Kidney epithelial cell (primary cell): ENCODE measurements around the gene PROC. TPM values are rescaled to one million over a fixed set of nuclear protein-coding genes. Genes with fewer than 3 reads are reported as not detected.

Source experiments
- DNase-seq: peaks from one replicate; pipeline ENCODE4 v3.0.0-alpha.2; 2010; ENCODE audit warnings: low read depth
- H3K27me3 ChIP-seq: 2 replicates; pipeline ENCODE4 v1.6.0; 2011; ENCODE audit warnings: low read length; ENCODE audit not compliant: control insufficient read depth, insufficient read depth
- H3K36me3 ChIP-seq: 2 replicates; pipeline ENCODE4 v1.5.1; 2011; ENCODE audit warnings: low read length; ENCODE audit not compliant: control insufficient read depth, insufficient read depth
- H3K4me3 ChIP-seq: 2 replicates; pipeline ENCODE4 v1.5.1; 2011; ENCODE audit warnings: low read depth, mild to moderate bottlenecking, control low read depth, low read length
- CTCF ChIP-seq: IDR thresholded peaks from 2 replicates; pipeline ENCODE4 v1.5.1; 2011; ENCODE audit warnings: mild to moderate bottlenecking, moderate library complexity, low read length, control low read depth, inconsistent platforms; ENCODE audit not compliant: insufficient read depth, poor library complexity, severe bottlenecking
- total RNA-seq: library from RNA; depleted of rRNA; stranded (reverse); fragments of >200 nt; gene quantifications from 2 replicates; pipeline ENCODE4 v1.2.3, GENCODE V29; 2015

PROC gene
- total RNA-seq, 1 donor from 2014 or later, result 2.9 TPM

GRCh38 chr2:127386246-127386645 is 32.0 kb upstream of the PROC start:
- TF ChIP-seq CTCF, result no peak
- Histone ChIP-seq H3K4me3 (no peak overlapping the region), H3K36me3 (no peaks in the 10 kb centered on the region), H3K27me3 (no peaks in the 10 kb centered on the region)
- no peak for DNase-seq

DNA sequence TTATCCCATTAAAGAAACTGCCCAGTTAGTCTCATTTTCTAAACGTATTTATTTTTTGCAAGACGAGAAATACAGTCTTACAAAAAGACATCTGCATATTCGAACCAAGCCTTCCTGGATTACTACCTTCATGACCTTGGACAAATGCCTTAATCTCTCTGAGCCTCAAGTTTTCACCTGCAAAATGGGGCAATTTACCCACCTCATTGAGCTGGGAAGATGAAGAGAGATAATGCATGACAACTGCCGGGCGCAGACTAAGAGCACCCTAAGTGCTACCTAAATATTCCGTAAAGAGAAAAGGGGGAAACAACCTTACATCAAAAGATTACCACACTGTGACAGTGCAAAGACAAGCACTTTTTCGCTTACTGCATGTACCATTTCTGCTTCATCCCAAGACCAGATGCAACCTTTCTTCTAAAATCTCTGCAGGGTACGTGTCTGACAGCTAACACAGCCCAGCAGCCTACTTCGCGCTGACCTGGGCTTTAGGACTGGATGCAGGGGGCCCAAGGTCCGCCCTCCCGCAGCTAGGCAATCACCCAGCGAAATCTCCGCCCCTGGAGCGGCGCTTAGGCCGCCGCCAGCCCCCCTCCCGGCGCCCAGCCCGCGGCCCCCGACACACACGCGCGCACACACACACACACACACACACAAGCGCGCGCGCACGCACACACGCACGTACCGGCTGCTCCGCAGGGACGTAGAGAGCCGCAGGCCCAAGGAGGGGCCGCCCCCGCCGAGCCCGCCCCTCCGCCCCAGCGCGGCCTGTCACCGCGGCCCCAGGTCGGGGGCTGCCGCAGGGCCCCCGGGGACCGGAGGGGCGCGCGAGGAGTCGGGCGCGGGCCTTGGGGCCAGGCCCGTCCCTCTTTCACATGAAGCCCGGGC is 31.2 kb upstream of the PROC start:
- DNase-seq, result no peak
- peak overlapping the region; percentile 96 for H3K4me3 ChIP-seq

GRCh38 chr2:127387655-127388422 is 30.4 kb upstream of the PROC start, which contains the start of gene MAP3K2:
Gene MAP3K2, minus strand, starts transcription at chr2:127387975. Its CDS starts 44,846 bp downstream, at chr2:127343129.
- H3K36me3 ChIP-seq, result no peaks in the 10 kb centered on the region
- peak within 1 kb of the TSS; percentile 96 for H3K4me3 ChIP-seq
- DNase-seq, result no peak
- no peaks in the 10 kb centered on the region for H3K27me3 ChIP-seq
- no peak for TF ChIP-seq CTCF

More for the DNA sequence above, 31.2 kb upstream of the PROC start:
- Histone ChIP-seq H3K27me3 (no peaks in the 10 kb centered on the region), H3K36me3 (no peaks in the 10 kb centered on the region)
- TF ChIP-seq CTCF, result no peak

GRCh38 chr2:127388423-127389164 is 29.6 kb upstream of the PROC start:
- Histone ChIP-seq H3K4me3 (peak overlapping the region; percentile 27), H3K36me3 (no peaks in the 10 kb centered on the region), H3K27me3 (no peaks in the 10 kb centered on the region)
- no peak for TF ChIP-seq CTCF
- no peak for DNase-seq

DNA sequence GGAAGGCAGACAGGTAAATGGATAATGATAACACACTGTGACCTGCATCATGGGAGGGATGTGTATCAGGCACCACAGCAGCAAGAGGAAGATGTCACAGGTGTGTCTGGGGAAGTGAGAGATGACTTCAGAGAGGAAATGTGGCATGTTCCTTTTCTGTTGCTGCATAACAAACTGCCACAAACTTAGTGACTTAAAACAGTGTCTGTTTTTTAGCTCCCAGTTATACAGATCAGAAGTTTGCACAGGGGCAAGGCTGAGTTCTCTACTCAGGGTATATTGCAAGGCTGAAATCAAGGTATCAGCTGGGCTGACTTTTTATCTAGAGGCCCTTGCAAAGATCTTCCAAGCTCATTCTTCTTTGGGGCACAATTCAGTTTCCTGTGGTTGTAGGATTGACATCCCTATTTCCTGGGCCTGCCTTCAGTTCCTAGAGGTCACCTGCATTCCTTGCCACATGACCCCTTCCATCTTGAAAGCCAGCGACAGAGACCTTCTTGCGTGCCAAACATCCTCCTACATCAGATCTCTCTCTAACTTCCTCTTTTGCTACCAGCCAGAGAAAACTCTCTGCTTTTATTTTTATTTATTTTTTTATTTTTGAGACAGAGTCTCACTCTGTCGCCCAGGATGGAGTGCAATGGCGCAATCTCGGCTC is 28.3 kb upstream of the PROC start:
- Histone ChIP-seq H3K27me3 (no peaks in the 10 kb centered on the region), H3K4me3 (no peak overlapping the region), H3K36me3 (no peaks in the 10 kb centered on the region)
- TF ChIP-seq CTCF, result no peak
- no peak for DNase-seq
